GM18520 (cell line): Measurements from ENCODE around the gene GAK.

Experiments used
- ATAC-seq: cut with Tn5 transposase; IDR thresholded peaks from one replicate; pipeline ENCODE4 v1.9.1; 2021; ENCODE audit not compliant: unreplicated experiment

GAK gene

GRCh38 chr4:874971-875817, 56.9 kb downstream of the GAK start:
- no peak for ATAC-seq

- no peak for ATAC-seq
Measured at GRCh38 chr4:874056-874455, 58.1 kb downstream of the GAK start.

GRCh38 chr4:872241-872981, 59.7 kb downstream of the GAK start:
- no peak for ATAC-seq

DNA sequence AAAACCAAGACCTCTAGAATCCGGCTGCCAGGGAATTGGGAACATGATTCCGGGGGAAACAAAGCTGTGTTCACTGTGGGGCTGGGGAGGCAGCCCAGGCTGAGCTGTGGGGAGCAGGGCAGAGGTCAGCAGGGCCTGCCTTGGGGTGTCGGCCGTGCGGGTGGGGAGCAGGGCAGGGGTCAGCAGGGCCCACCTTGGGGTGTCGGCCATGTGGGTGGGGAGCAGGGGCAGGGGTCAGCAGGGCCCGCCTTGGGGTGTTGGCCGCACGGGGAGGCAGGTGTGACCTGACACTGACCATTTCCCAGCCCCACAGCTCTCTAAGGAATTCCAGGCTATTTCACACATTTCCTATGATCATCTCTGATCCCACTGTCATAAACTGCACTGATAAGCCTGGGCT, 60.6 kb downstream of the GAK start:
- no peak for ATAC-seq

- no peak for ATAC-seq
Measured at GRCh38 chr4:870951-871350, 61.2 kb downstream of the GAK start.

- no peak for ATAC-seq
Measured at GRCh38 chr4:869776-870175, 62.3 kb downstream of the GAK start.

GRCh38 chr4:868421-868820, 63.7 kb downstream of the GAK start:
- no peak for ATAC-seq

GRCh38 chr4:867526-868250, 64.4 kb downstream of the GAK start:
- ATAC-seq = no peak

DNA sequence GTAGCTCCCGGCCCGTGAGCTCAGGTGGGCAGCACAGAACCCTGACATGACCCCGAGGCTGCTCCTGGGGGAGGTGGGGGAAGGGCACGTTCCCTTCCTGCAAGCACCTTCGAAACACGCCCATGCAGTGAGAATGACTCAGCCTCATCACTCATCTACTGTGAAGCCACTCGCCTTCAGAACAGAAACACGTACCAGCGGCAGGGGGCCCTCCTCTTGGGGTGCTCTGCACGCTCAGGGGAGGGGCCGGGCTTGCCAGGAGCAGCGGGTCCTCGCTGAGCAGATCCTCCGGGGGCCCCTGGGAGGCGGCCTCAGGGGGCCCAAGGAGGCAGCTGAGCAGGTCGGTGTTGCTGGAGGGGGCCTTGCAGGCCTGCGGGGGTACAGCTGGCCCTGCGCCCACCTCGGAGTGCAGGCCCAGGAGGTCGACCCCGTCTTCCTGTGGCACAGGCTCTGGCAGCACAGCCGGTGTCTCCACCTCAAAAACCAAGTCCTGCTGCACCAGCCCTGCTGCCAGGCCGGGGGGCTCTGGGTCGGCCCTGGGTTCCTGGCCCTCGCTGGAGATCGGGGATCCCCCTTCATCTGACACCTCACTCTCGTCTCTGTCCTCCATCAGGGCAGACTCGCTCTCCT, 65.2 kb downstream of the GAK start:
- no peak for ATAC-seq

GRCh38 chr4:866068-866760, 65.9 kb downstream of the GAK start:
- ATAC-seq = no peak

DNA sequence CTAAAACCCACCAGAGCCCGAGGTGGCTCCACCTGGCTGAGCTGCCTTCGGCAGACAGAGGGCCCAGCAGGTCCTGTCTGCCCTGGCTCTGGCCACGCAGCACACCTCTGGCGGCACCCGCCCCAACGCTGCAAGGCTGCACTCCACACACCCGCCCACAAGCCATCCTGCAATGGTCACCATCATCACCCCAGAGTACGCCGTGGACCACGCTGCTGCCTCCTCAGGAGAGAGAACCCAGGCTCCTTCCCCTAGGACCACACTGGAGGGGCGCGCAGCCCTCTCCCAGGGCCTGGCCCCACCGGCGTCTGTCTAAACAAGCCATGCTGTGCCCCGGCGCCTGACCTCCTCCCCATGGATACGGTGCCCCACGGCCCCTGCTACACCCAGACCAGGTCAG, 66.5 kb downstream of the GAK start:
- ATAC-seq = no peak

DNA sequence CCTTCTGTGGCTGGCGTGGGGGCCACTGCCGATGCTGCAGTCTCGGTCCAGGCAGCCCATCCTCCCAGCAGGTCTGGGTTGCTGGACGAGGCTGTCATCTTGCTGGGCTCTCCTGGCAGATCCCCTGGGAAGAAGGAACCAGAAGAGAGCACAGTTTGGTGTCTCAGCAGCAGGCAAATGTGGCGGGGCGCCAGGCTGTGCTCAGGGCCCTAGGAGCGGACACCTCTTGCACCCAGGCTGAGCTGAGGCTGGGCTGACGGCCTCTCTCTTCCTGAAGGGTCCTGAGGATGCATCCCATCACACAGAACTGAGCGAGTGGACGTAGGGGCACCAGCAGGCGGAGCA, 67.0 kb downstream of the GAK start:
- no peak for ATAC-seq

DNA sequence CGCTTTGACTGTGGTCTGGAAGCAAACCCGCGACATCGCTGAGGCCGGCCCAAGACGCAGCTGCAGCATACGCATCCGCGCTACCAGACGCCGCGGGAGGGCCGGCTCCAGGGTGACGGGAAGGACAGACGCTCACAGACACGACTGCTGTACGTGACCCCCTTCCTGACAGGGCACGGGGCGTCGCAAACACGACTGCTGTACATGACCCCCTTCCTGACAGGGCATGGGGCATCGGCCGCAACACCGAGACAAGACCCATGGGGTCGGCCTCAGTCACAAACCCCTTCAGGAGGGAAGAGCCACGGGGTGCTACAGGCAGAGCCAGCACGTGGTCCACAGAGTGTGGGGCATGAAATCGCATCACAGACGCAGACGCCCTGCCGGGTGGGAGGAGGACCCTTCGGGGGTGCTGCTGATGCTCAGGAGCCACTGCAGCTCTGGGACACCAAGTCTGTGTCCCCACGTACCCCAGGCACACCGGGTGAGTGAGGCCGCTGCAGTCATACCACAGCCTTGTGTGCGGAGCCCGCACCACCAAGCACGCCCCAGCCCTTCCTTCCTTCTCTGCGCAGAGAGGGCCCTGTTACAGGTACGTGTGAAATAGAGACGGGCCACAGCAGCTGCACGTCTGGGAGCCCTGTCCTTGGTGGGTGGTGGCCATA, 67.5 kb downstream of the GAK start:
- no peak for ATAC-seq

DNA sequence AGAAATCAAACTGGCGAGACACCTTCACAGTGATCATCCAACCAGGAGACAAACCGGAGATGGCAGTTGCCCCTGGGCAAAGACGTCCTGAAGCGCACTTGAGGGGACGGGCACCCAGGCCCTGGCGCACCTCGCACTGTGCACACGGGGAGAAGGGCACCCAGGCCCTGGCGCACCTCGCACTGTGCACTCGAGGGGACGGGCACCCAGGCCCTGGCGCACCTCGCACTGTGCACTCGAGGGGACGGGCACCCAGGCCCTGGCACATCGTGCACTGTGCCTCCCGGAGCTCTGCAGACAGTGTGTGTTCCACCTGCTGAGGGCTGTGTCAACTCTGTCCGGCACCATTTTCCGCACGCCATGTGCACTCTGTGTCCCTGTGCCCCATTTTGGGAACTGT, 71.6 kb downstream of the GAK start:
- no peak for ATAC-seq

DNA sequence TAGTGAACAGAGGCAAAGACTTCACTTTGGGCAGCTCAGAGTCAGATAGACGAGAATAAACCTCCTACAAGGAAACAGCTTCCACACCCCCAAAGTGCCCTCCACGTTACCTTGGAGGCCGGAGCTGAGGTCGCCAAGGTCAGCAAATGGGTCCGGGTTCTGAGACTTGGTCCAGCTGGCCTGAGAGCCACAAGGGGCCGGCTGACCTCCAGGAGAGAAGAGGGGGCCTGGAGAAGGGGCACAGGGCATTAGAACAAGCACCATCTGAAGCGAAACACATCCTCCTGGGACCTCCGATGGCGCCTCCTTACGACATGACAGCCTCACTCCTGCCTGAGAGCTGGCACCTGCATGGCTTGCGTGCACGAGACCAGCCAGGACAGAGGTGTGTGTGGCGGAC, 72.6 kb downstream of the GAK start:
- ATAC-seq = no peak

DNA sequence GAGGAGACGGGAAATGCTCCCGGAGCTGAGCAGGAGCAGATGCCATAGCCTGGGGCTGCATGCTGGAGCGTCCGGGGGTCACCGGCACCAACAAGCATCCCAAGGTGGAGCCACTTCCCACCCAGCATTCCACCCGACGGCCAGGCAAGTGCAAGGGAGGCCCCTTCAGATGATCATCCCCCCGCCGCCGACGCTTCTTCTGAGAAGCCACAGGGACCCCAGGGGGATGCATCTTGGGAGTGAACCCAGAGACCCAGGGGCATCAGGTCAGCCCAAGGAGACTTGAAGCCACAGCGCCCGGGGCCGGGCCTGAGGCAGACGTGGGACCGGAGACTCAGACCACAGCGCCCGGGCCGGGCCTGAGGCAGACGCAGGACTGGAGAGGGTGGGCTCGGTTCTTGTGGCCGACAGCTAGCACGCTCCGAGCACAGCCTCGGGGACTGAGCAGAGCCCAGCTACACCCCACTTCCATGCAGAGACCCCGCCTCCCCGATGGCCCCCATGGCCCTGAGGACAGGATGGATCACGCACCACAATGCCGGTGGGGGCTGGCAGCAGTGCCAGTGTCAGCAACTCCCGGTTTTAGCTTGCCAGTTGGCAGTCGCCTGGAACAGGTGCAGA, 73.2 kb downstream of the GAK start:
- no peak for ATAC-seq

GRCh38 chr4:858041-858481, 74.1 kb downstream of the GAK start:
- no peak for ATAC-seq

- ATAC-seq = no peak
Measured at GRCh38 chr4:857461-857860, 74.7 kb downstream of the GAK start.

DNA sequence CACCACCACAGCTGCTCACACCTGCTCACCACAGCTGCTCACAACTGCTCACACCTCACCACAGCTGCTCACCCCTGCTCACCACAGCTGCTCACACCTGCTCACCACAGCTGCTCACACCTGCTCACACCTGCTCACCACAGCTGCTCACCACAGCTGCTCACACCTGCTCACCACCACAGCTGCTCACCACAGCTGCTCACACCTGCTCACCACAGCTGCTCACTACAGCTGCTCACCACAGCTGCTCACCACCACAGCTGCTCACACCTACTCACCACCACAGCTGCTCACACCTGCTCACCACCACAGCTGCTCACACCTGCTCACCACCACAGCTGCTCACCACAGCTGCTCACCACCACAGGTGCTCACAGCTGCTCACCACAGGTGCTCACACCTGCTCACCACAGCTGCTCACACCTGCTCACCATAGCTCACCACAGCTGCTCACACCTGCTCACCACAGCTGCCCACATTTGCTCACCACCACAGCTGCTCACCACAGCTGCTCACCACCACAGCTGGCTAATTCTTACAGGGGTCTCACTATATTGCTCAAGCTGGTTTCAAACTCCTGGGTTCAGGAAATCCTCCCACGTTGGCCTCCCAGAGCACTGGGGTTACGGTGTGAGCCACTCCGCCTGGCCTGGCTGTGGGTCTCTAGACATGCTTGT, 75.8 kb downstream of the GAK start:
- ATAC-seq = no peak
